HEK293 (cell line): Measurements from ENCODE around the gene SRSF9.
A peak's percentile ranks its signal among the peaks of the same experiment; 100 is the strongest.

ENCODE experiments used
- CTCF ChIA-PET: fragments of 350-600 bp; formaldehyde crosslinking; extraction: SDS; loops from one replicate; lab custom pipeline; 2021; ENCODE audit warnings: antibody characterized with exemption; lab: Yijun Ruan, JAX
- POLR2A ChIA-PET: fragments of 300-600 bp; formaldehyde crosslinking; extraction: SDS; loops from one replicate; lab custom pipeline; 2020; ENCODE audit warnings: antibody characterized with exemption, inconsistent platforms; lab: Yijun Ruan, JAX
- H3K27ac ChIP-seq: fragments of 200-500 bp; sonication (Bioruptor generic); 2 replicates; pipeline ENCODE4 v1.5.1; 2014; ENCODE audit warnings: low read depth, low read length, control low read depth, inconsistent platforms; ENCODE audit errors: extremely low read depth
- H3K36me3 ChIP-seq, 2 experiments: fragments of 200-500 bp in 1 of 2; sonication (Bioruptor generic) in 1 of 2; 1 replicate in 1 of 2; 2 replicates in 1 of 2; pipeline ENCODE4 v1.5.1; 2014 to 2017; ENCODE audit warnings: inconsistent platforms in 2 of 2, low read length in 2 of 2; ENCODE audit not compliant: control insufficient read depth in 2 of 2, insufficient read depth in 1 of 2
- H3K4me1 ChIP-seq: fragments of 200-500 bp; sonication (Bioruptor generic); 2 replicates; pipeline ENCODE4 v1.5.1; 2014; ENCODE audit warnings: mild to moderate bottlenecking, low read length, inconsistent platforms; ENCODE audit not compliant: control insufficient read depth, insufficient read depth
- H3K4me3 ChIP-seq: 2 replicates; pipeline ENCODE4 v1.5.1; 2011; ENCODE audit warnings: low read depth, mild to moderate bottlenecking, control low read depth, low read length, moderate library complexity
- H3K9me3 ChIP-seq: fragments of 200-500 bp; sonication (Bioruptor generic); 2 replicates; pipeline ENCODE4 v1.5.1; 2014; ENCODE audit warnings: low read depth, low read length, inconsistent platforms; ENCODE audit not compliant: control insufficient read depth, insufficient read depth
- BCL11A ChIP-seq: fragments of 450-650 bp; formaldehyde crosslinking; IDR thresholded peaks from 2 replicates; pipeline ENCODE4 v1.5.1; 2016; ENCODE audit warnings: low read depth, missing biosample characterization, missing genetic modification characterization
- REPIN1 ChIP-seq: fragments of 450-650 bp; formaldehyde crosslinking; IDR thresholded peaks from 2 replicates; pipeline ENCODE4 v1.5.1; 2017; ENCODE audit warnings: missing biosample characterization, missing genetic modification characterization, low read depth
- SCRT2 ChIP-seq: fragments of 450-650 bp; formaldehyde crosslinking; IDR thresholded peaks from 2 replicates; pipeline ENCODE4 v1.5.1; 2016; ENCODE audit warnings: missing biosample characterization, missing genetic modification characterization
- WT1 ChIP-seq: fragments of 450-650 bp; formaldehyde crosslinking; IDR thresholded peaks from 2 replicates; pipeline ENCODE4 v1.5.1; 2016; ENCODE audit warnings: missing biosample characterization, missing genetic modification characterization
- YY1 ChIP-seq: fragments of 450-650 bp; formaldehyde crosslinking; IDR thresholded peaks from 2 replicates; pipeline ENCODE4 v1.5.1; 2018; ENCODE audit warnings: missing biosample characterization, missing genetic modification characterization
- ZBTB17 ChIP-seq: fragments of 450-650 bp; formaldehyde crosslinking; IDR thresholded peaks from 2 replicates; pipeline ENCODE4 v1.5.1; 2016; ENCODE audit warnings: missing biosample characterization, missing genetic modification characterization
- ZBTB20 ChIP-seq: fragments of 450-650 bp; formaldehyde crosslinking; IDR thresholded peaks from 2 replicates; pipeline ENCODE4 v1.5.1; 2016; ENCODE audit warnings: missing biosample characterization, missing genetic modification characterization
- ZNF366 ChIP-seq: fragments of 450-650 bp; formaldehyde crosslinking; conservative IDR thresholded peaks from 2 replicates; pipeline ENCODE4 v1.5.1; 2016; ENCODE audit warnings: missing biosample characterization, missing genetic modification characterization
- ZNF394 ChIP-seq: fragments of 450-650 bp; formaldehyde crosslinking; IDR thresholded peaks from 2 replicates; pipeline ENCODE4 v1.5.1; 2016; ENCODE audit warnings: missing biosample characterization, missing genetic modification characterization, mild to moderate bottlenecking, moderate library complexity, borderline replicate concordance
- ZNF571 ChIP-seq: fragments of 450-650 bp; formaldehyde crosslinking; IDR thresholded peaks from 2 replicates; pipeline ENCODE4 v1.5.0; 2017; ENCODE audit warnings: missing biosample characterization, missing genetic modification characterization
- ZNF600 ChIP-seq: fragments of 450-650 bp; formaldehyde crosslinking; IDR thresholded peaks from 2 replicates; pipeline ENCODE4 v1.5.1; 2016; ENCODE audit warnings: missing biosample characterization, missing genetic modification characterization
- ZNF664 ChIP-seq: fragments of 450-650 bp; formaldehyde crosslinking; IDR thresholded peaks from 2 replicates; pipeline ENCODE4 v1.5.1; 2016; ENCODE audit warnings: missing biosample characterization, missing genetic modification characterization
- TF ChIP-seq, protein P1 (sequence below): fragments of 450-650 bp; formaldehyde crosslinking; IDR thresholded peaks from 2 replicates; pipeline ENCODE4 v1.5.1; 2016; ENCODE audit warnings: missing biosample characterization, missing genetic modification characterization
- TF ChIP-seq, protein P2 (sequence below): fragments of 450-650 bp; formaldehyde crosslinking; IDR thresholded peaks from 2 replicates; pipeline ENCODE4 v1.5.1; 2016; ENCODE audit warnings: missing biosample characterization, missing genetic modification characterization
- TF ChIP-seq, protein P3 (sequence below): fragments of 450-650 bp; formaldehyde crosslinking; IDR thresholded peaks from 2 replicates; pipeline ENCODE4 v1.5.1; 2016; ENCODE audit warnings: missing biosample characterization, missing genetic modification characterization

SRSF9 gene

DNA sequence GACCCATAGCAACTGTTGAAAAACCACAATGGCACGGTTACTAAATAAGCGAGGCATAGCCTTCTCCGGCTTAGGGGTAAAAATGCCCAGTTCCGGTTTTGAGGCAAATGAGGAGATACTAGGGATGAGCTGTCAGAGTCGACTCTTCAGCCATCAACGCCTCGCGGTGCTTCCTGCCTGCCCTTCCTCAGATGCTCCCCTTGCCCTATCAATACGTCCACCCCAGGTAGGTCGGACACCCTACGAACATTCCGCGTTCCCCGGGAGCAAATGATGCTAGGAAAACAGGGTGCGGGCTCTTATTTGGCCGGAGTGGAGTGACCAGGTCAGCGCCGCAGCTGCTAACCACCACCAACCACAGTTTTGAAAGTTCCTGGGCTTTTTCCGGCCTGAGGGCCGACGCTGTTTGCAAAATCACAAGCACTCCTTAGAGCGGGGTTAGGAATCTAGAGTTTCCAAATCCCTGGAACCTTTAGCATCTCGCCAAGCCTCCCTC, 1.2 kb downstream of the SRSF9 start:
- H3K9me3 ChIP-seq: no peaks in the 10 kb centered on the region
- ChIA-PET POLR2A (interaction anchor here (0.6 to 4.7 kb wide), 9 partner anchors 15 to 266 kb away, joined by 3 to 38 read pairs (median 5); partner anchors contain the start of genes COQ5, DYNLL1, POP5 and RNU4-2), CTCF (interaction anchor here (0.6 to 1.6 kb wide), 14 partner anchors 10 to 517 kb away, joined by 3 to 12 read pairs (median 4); partner anchors contain the start of genes COX6A1 and SIRT4)
- peaks cover 10% of the 10 kb centered on the region; the same call in 1 of the 2 replicates for H3K4me1 ChIP-seq
- H3K4me3 ChIP-seq: peak overlapping the region; percentile 96
- H3K36me3 ChIP-seq: peaks cover 39 to 44% of the 10 kb centered on the region in 2 experiments
- TF ChIP-seq ZNF366 (tag by site-specific recombination) (0 out of 2 replicates have a peak, but pooled peaks have one; percentile 21), WT1 (tag by site-specific recombination) (no peak), ZNF394 (tag by site-specific recombination) (peak; percentile 37; the same call in 1 of the 2 replicates), ZBTB17 (tag by site-specific recombination) (peak; percentile 56; the same call in 1 of the 2 replicates), BCL11A (tag by site-specific recombination) (0 out of 2 replicates have a peak, but pooled peaks have one; percentile 27), ZBTB20 (0 out of 2 replicates have a peak, but pooled peaks have one; percentile 41), SCRT2 (tag by site-specific recombination) (0 out of 2 replicates have a peak, but pooled peaks have one; percentile 25), ZNF600 (tag by site-specific recombination) (peak; percentile 10; the same call in 1 of the 2 replicates), REPIN1 (tag by site-specific recombination) (no peak), YY1 (tag by site-specific recombination) (no peak)
- TF ChIP-seq, protein P1, sequence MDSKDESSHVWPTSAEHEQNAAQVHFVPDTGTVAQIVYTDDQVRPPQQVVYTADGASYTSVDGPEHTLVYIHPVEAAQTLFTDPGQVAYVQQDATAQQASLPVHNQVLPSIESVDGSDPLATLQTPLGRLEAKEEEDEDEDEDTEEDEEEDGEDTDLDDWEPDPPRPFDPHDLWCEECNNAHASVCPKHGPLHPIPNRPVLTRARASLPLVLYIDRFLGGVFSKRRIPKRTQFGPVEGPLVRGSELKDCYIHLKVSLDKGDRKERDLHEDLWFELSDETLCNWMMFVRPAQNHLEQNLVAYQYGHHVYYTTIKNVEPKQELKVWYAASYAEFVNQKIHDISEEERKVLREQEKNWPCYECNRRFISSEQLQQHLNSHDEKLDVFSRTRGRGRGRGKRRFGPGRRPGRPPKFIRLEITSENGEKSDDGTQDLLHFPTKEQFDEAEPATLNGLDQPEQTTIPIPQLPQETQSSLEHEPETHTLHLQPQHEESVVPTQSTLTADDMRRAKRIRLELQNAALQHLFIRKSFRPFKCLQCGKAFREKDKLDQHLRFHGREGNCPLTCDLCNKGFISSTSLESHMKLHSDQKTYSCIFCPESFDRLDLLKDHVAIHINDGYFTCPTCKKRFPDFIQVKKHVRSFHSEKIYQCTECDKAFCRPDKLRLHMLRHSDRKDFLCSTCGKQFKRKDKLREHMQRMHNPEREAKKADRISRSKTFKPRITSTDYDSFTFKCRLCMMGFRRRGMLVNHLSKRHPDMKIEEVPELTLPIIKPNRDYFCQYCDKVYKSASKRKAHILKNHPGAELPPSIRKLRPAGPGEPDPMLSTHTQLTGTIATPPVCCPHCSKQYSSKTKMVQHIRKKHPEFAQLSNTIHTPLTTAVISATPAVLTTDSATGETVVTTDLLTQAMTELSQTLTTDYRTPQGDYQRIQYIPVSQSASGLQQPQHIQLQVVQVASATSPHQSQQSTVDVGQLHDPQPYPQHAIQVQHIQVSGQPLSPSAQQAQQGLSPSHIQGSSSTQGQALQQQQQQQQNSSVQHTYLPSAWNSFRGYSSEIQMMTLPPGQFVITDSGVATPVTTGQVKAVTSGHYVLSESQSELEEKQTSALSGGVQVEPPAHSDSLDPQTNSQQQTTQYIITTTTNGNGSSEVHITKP (tag by site-specific recombination): 0 out of 2 replicates have a peak, but pooled peaks have one; percentile 9
- TF ChIP-seq, protein P2, sequence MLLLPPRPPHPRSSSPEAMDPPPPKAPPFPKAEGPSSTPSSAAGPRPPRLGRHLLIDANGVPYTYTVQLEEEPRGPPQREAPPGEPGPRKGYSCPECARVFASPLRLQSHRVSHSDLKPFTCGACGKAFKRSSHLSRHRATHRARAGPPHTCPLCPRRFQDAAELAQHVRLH (tag by site-specific recombination): peak; percentile 48; the same call in 1 of the 2 replicates
- TF ChIP-seq, protein P3, sequence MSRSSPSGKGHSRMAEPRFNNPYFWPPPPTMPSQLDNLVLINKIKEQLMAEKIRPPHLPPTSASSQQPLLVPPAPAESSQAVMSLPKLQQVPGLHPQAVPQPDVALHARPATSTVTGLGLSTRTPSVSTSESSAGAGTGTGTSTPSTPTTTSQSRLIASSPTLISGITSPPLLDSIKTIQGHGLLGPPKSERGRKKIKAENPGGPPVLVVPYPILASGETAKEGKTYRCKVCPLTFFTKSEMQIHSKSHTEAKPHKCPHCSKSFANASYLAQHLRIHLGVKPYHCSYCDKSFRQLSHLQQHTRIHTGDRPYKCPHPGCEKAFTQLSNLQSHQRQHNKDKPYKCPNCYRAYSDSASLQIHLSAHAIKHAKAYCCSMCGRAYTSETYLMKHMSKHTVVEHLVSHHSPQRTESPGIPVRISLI (tag by site-specific recombination): 0 out of 2 replicates have a peak, but pooled peaks have one; percentile 5
- peak overlapping the region; percentile 99 for H3K27ac ChIP-seq

DNA sequence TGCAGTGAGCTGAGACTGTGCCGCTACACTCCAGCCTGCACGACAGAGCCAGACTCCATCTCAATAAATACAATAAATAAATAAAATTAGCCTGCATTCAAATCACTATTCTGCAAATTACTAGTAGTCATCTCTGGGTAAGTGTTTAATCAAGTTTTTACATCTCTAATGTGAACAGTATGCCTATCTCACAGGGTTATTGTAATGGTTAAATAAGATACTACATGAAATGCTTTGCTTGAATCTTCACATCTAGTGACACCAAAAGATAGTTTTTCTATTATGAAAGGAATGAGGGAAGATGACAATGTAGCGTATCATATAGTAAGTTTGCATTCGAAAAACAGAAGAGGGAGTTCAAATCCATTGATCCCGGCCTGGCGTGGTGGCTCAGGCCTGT, 2.1 kb downstream of the SRSF9 start:
- H3K4me3 ChIP-seq: no peak overlapping the region
- peaks cover 48 to 53% of the 10 kb centered on the region in 2 experiments for H3K36me3 ChIP-seq
- ChIA-PET POLR2A (interaction anchor here (1.3 to 4.7 kb wide), 3 partner anchors 15 to 114 kb away, joined by 3 to 38 read pairs (median 7); partner anchors contain the start of genes DYNLL1 and POP5), CTCF (interaction anchor here (0.6 to 3.1 kb wide), 19 partner anchors 11 to 505 kb away, joined by 3 to 30 read pairs (median 4); no protein-coding TSS in a partner anchor)
- no peak overlapping the region for H3K27ac ChIP-seq
- TF ChIP-seq ZNF571 (tag by site-specific recombination): no peak
- peak; percentile 98 for TF ChIP-seq ZNF664 (tag by site-specific recombination)
- no peaks in the 10 kb centered on the region for H3K9me3 ChIP-seq
- H3K4me1 ChIP-seq: peaks cover 10% of the 10 kb centered on the region; the same call in 1 of the 2 replicates
